Mucosa of gallbladder (tissue), 1 donor: ENCODE data around the gene CUL4A. TPM values are rescaled to one million over a fixed set of nuclear protein-coding genes. Genes with fewer than 3 reads are reported as not detected.
"Not testable (repeated sequence)": the region's sequence is repeated elsewhere in the genome, so short reads cannot be mapped to it uniquely, and the experiment has no call there.

Experiments
- DNase-seq: peaks from one replicate; pipeline ENCODE4 v3.0.0-alpha.2; 2020; ENCODE audit warnings: low spot score
- total RNA-seq: library from RNA; stranded (reverse); gene quantifications from one replicate; pipeline ENCODE4 v1.2.1, GENCODE V29; 2021
- donor health status: DM: no; HTN: no; CAD: no.

Gene CUL4A
- 55.4 TPM for total RNA-seq

- peak; percentile 72 for DNase-seq
Observed at GRCh38 chr13:113209336-113209758, at the start of gene CUL4A. Gene CUL4A (plus strand): TSS chr13:113209613. CDS start chr13:113209628, 15 bp downstream.

- DNase-seq: no peak
Observed at GRCh38 chr13:113159701-113160100, 49.7 kb upstream of the CUL4A start.

GRCh38 chr13:113160983-113161382, 48.4 kb upstream of the CUL4A start:
- no peak for DNase-seq

- no peak for DNase-seq
Observed at GRCh38 chr13:113161433-113161832, 48.0 kb upstream of the CUL4A start.

- DNase-seq: not testable (repeated sequence)
Observed at GRCh38 chr13:113161975-113162374, 47.4 kb upstream of the CUL4A start.

GRCh38 chr13:113162783-113163685, 46.4 kb upstream of the CUL4A start:
- no peak for DNase-seq

- DNase-seq: no peak
Observed at GRCh38 chr13:113164492-113164891, 44.9 kb upstream of the CUL4A start.

- no peak for DNase-seq
Observed at GRCh38 chr13:113166266-113166665, 43.1 kb upstream of the CUL4A start.

GRCh38 chr13:113166681-113167080, 42.7 kb upstream of the CUL4A start:
- no peak for DNase-seq

- DNase-seq: no peak
Observed at GRCh38 chr13:113167155-113167554, 42.3 kb upstream of the CUL4A start.

GRCh38 chr13:113167575-113167974, 41.8 kb upstream of the CUL4A start:
- DNase-seq: no peak

GRCh38 chr13:113168211-113168610, 41.2 kb upstream of the CUL4A start:
- DNase-seq: no peak

- no peak for DNase-seq
Observed at GRCh38 chr13:113169277-113170272, 39.8 kb upstream of the CUL4A start.

GRCh38 chr13:113170511-113170910, 38.9 kb upstream of the CUL4A start:
- DNase-seq: no peak

GRCh38 chr13:113171250-113172125, 37.9 kb upstream of the CUL4A start:
- no peak for DNase-seq

- DNase-seq: no peak
Observed at GRCh38 chr13:113172419-113172926, 36.9 kb upstream of the CUL4A start.

- DNase-seq: no peak
Observed at GRCh38 chr13:113176280-113176679, 33.1 kb upstream of the CUL4A start.

GRCh38 chr13:113176822-113177221, 32.6 kb upstream of the CUL4A start:
- no peak for DNase-seq

GRCh38 chr13:113178070-113178895, 31.1 kb upstream of the CUL4A start:
- DNase-seq: no peak

- DNase-seq: no peak
Observed at GRCh38 chr13:113178896-113179167, 30.6 kb upstream of the CUL4A start.
